ENCODE measurements around the gene ATP2A1.
"Not testable (repeated sequence)": the region's sequence is repeated elsewhere in the genome, so short reads cannot be mapped to it uniquely, and the experiment has no call there.

The ATP2A1 gene

GRCh38 chr16:28925386-28926228 lies 47.3 kb downstream of the ATP2A1 start (continued):
- peak; percentile 95 for TF ChIP-seq ZBTB11 (tag by site-specific recombination; conservative IDR thresholded peaks at IDR 0.05; ENCODE audit: low read depth)
- no peak for TF ChIP-seq ZFP3 (tag by site-specific recombination; IDR thresholded peaks at IDR 0.05; ENCODE audit: low read depth)
- no peak for TF ChIP-seq MYNN (tag by site-specific recombination; IDR thresholded peaks at IDR 0.05; ENCODE audit: borderline replicate concordance)
- peak; percentile 40; the same call in 1 of the 2 replicates for TF ChIP-seq KLF9 (tag by site-specific recombination; IDR thresholded peaks at IDR 0.05; ENCODE audit: low read depth)
- TF ChIP-seq ZNF146 (tag by site-specific recombination; IDR thresholded peaks at IDR 0.05) = 0 out of 2 replicates have a peak, but pooled peaks have one; percentile 17
- 0 out of 2 replicates have a peak, but pooled peaks have one; percentile 14 for TF ChIP-seq ZSCAN23 (tag by site-specific recombination; IDR thresholded peaks at IDR 0.05)
- peak; percentile 66 for TF ChIP-seq ZBTB26 (tag by site-specific recombination; optimal IDR thresholded peaks at IDR 0.05)
- TF ChIP-seq KLF10 (tag by site-specific recombination; IDR thresholded peaks at IDR 0.05) = no peak
- peak; percentile 89 for TF ChIP-seq ZNF335 (tag by site-specific recombination; conservative IDR thresholded peaks at IDR 0.05)
- peak; percentile 29 for TF ChIP-seq IKZF3 (tag by site-specific recombination; IDR thresholded peaks at IDR 0.05)
- TF ChIP-seq ZNF629 (tag by site-specific recombination; IDR thresholded peaks at IDR 0.05) = peak; percentile 11; the same call in 1 of the 2 replicates
- peak; percentile 43 for TF ChIP-seq ZFHX2 (tag by site-specific recombination; conservative IDR thresholded peaks at IDR 0.05)
- peak; percentile 58; the same call in 1 of the 2 replicates for TF ChIP-seq WT1 (tag by site-specific recombination; IDR thresholded peaks at IDR 0.05)

GRCh38 chr16:28926284-28926683 lies 48.0 kb downstream of the ATP2A1 start:
- not testable (repeated sequence) for H3K27ac ChIP-seq (ENCODE audit: extremely low read depth, low read depth, low read length); H3K4me3 ChIP-seq (ENCODE audit: low read depth, low read length)
- CTCF ChIA-PET = interaction anchor here (2.9 kb wide), 1 partner anchor 18 kb away, joined by 22 read pairs; no protein-coding TSS in a partner anchor

GRCh38 chr16:28927815-28928214 lies 49.5 kb downstream of the ATP2A1 start:
- Histone ChIP-seq H3K4me3 (ENCODE audit: low read depth, low read length) (no peak overlapping the region), H3K27ac (ENCODE audit: extremely low read depth, low read depth, low read length) (no peak overlapping the region), H3K4me1 (ENCODE audit: control insufficient read depth, insufficient read depth, low read length) (0 out of 2 replicates have a peak, but pooled peaks cover 4% of the 10 kb centered on the region), H3K36me3 (ENCODE audit: control insufficient read depth in 2 of 2, insufficient read depth in 1 of 2, low read length in 2 of 2) (no peaks in the 10 kb centered on the region), H3K9me3 (ENCODE audit: control insufficient read depth, insufficient read depth, low read depth, low read length) (no peaks in the 10 kb centered on the region)
- CTCF ChIA-PET = interaction anchor here (1.3 to 2.9 kb wide), 2 partner anchors 17 kb away, joined by 4 to 22 read pairs; no protein-coding TSS in a partner anchor
- TF ChIP-seq IKZF3 (tag by site-specific recombination; IDR thresholded peaks at IDR 0.05) (no peak), ZNF398 (tag by site-specific recombination; IDR thresholded peaks at IDR 0.05) (no peak)
- POLR2A ChIA-PET = no interaction called here

More at GRCh38 chr16:28926284-28926683, 48.0 kb downstream of the ATP2A1 start:
- POLR2A ChIA-PET = interaction anchor here (0.6 to 2.8 kb wide), 4 partner anchors 14 to 80 kb away, joined by 3 to 10 read pairs (median 3); partner anchors contain the start of genes NFATC2IP and TUFM
- H3K4me1 ChIP-seq (ENCODE audit: control insufficient read depth, insufficient read depth, low read length); H3K9me3 ChIP-seq (ENCODE audit: control insufficient read depth, insufficient read depth, low read depth, low read length); H3K36me3 ChIP-seq (ENCODE audit: control insufficient read depth in 2 of 2, insufficient read depth in 1 of 2, low read length in 2 of 2): not testable (repeated sequence)
- TF ChIP-seq ZNF580 (tag by site-specific recombination; IDR thresholded peaks at IDR 0.05) = peak; percentile 84
- TF ChIP-seq ZNF146 (tag by site-specific recombination; IDR thresholded peaks at IDR 0.05) = peak; percentile 100
